ENCODE data around the gene REV3L. TPM values are rescaled to one million over a fixed set of nuclear protein-coding genes. Genes with fewer than 3 reads are reported as not detected.

Gene REV3L
- total RNA-seq, 1 experiment from 2014 or later = 5.7 TPM

GRCh38 chr6:111278731-111279130, 204.3 kb downstream of the REV3L start:
- H3K9me3 Mint-ChIP-seq = peaks cover 37% of the 10 kb centered on the region
- TF ChIP-seq FOXP4 (CRISPR knock-in tag; IDR thresholded peaks at IDR 0.05) (no peak), ZNF263 (CRISPR knock-in tag; IDR thresholded peaks at IDR 0.05; ENCODE audit: low read depth) (no peak), ZNF416 (CRISPR knock-in tag; IDR thresholded peaks at IDR 0.05) (no peak), ZBTB43 (CRISPR knock-in tag; IDR thresholded peaks at IDR 0.05) (no peak), ZNF396 (CRISPR knock-in tag; IDR thresholded peaks at IDR 0.05; ENCODE audit: borderline replicate concordance) (no peak), SP1 (CRISPR knock-in tag; conservative IDR thresholded peaks at IDR 0.05) (no peak), KAT7 (CRISPR knock-in tag; IDR thresholded peaks at IDR 0.05; ENCODE audit: borderline replicate concordance) (no peak), ATF1 (CRISPR knock-in tag; IDR thresholded peaks at IDR 0.05) (no peak), MAX (CRISPR knock-in tag; IDR thresholded peaks at IDR 0.05) (no peak), EMX1 (CRISPR knock-in tag; IDR thresholded peaks at IDR 0.05) (no peak), ZNF671 (CRISPR knock-in tag; IDR thresholded peaks at IDR 0.05) (no peak), SOX15 (CRISPR knock-in tag; IDR thresholded peaks at IDR 0.05) (no peak), NR3C1 (CRISPR knock-in tag; conservative IDR thresholded peaks at IDR 0.05; ENCODE audit: low read depth) (no peak)
- TF ChIP-seq, protein P1, sequence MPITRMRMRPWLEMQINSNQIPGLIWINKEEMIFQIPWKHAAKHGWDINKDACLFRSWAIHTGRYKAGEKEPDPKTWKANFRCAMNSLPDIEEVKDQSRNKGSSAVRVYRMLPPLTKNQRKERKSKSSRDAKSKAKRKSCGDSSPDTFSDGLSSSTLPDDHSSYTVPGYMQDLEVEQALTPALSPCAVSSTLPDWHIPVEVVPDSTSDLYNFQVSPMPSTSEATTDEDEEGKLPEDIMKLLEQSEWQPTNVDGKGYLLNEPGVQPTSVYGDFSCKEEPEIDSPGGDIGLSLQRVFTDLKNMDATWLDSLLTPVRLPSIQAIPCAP (CRISPR knock-in tag; IDR thresholded peaks at IDR 0.05) = no peak
- TF ChIP-seq, protein P2, sequence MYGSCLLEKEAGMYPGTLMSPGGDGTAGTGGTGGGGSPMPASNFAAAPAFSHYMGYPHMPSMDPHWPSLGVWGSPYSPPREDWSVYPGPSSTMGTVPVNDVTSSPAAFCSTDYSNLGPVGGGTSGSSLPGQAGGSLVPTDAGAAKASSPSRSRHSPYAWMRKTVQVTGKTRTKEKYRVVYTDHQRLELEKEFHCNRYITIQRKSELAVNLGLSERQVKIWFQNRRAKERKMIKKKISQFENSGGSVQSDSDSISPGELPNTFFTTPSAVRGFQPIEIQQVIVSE (CRISPR knock-in tag; IDR thresholded peaks at IDR 0.05; ENCODE audit: borderline replicate concordance) = no peak
- TF ChIP-seq, protein P3, sequence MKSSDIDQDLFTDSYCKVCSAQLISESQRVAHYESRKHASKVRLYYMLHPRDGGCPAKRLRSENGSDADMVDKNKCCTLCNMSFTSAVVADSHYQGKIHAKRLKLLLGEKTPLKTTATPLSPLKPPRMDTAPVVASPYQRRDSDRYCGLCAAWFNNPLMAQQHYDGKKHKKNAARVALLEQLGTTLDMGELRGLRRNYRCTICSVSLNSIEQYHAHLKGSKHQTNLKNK (CRISPR knock-in tag; IDR thresholded peaks at IDR 0.05) = no peak
- H3K27ac Mint-ChIP-seq = no peak overlapping the region
- no peaks in the 10 kb centered on the region for H3K27me3 Mint-ChIP-seq (ENCODE audit: low read depth)
- H3K36me3 Mint-ChIP-seq = peaks cover 93% of the 10 kb centered on the region
- DNase-seq (ENCODE audit: low spot score) (no peak), ATAC-seq (no peak)
- ChIA-PET POLR2A (no interaction called here), CTCF (no interaction called here)
- H3K4me3 Mint-ChIP-seq = no peak overlapping the region
- peaks cover 6% of the 10 kb centered on the region for H3K4me1 Mint-ChIP-seq

GRCh38 chr6:111277819-111278218, 205.2 kb downstream of the REV3L start:
- DNase-seq (ENCODE audit: low spot score) (no peak), ATAC-seq (no peak)
- Mint-ChIP-seq H3K4me1 (no peaks in the 10 kb centered on the region), H3K36me3 (peaks cover 93% of the 10 kb centered on the region), H3K4me3 (no peak overlapping the region), H3K9me3 (peaks cover 28% of the 10 kb centered on the region), H3K27ac (no peak overlapping the region), H3K27me3 (ENCODE audit: low read depth) (no peaks in the 10 kb centered on the region)
- ChIA-PET CTCF (interaction anchor here (0.9 kb wide), 1 partner anchor 18 kb away, joined by 3 read pairs; a partner anchor contains a TSS), POLR2A (no interaction called here)
- TF ChIP-seq, protein P4, sequence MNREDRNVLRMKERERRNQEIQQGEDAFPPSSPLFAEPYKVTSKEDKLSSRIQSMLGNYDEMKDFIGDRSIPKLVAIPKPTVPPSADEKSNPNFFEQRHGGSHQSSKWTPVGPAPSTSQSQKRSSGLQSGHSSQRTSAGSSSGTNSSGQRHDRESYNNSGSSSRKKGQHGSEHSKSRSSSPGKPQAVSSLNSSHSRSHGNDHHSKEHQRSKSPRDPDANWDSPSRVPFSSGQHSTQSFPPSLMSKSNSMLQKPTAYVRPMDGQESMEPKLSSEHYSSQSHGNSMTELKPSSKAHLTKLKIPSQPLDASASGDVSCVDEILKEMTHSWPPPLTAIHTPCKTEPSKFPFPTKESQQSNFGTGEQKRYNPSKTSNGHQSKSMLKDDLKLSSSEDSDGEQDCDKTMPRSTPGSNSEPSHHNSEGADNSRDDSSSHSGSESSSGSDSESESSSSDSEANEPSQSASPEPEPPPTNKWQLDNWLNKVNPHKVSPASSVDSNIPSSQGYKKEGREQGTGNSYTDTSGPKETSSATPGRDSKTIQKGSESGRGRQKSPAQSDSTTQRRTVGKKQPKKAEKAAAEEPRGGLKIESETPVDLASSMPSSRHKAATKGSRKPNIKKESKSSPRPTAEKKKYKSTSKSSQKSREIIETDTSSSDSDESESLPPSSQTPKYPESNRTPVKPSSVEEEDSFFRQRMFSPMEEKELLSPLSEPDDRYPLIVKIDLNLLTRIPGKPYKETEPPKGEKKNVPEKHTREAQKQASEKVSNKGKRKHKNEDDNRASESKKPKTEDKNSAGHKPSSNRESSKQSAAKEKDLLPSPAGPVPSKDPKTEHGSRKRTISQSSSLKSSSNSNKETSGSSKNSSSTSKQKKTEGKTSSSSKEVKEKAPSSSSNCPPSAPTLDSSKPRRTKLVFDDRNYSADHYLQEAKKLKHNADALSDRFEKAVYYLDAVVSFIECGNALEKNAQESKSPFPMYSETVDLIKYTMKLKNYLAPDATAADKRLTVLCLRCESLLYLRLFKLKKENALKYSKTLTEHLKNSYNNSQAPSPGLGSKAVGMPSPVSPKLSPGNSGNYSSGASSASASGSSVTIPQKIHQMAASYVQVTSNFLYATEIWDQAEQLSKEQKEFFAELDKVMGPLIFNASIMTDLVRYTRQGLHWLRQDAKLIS (CRISPR knock-in tag; IDR thresholded peaks at IDR 0.05; ENCODE audit: borderline replicate concordance) = no peak
- TF ChIP-seq, protein P2 (CRISPR knock-in tag; IDR thresholded peaks at IDR 0.05; ENCODE audit: borderline replicate concordance) = no peak
- TF ChIP-seq, protein P1 (CRISPR knock-in tag; IDR thresholded peaks at IDR 0.05) = no peak
- TF ChIP-seq, protein P5, sequence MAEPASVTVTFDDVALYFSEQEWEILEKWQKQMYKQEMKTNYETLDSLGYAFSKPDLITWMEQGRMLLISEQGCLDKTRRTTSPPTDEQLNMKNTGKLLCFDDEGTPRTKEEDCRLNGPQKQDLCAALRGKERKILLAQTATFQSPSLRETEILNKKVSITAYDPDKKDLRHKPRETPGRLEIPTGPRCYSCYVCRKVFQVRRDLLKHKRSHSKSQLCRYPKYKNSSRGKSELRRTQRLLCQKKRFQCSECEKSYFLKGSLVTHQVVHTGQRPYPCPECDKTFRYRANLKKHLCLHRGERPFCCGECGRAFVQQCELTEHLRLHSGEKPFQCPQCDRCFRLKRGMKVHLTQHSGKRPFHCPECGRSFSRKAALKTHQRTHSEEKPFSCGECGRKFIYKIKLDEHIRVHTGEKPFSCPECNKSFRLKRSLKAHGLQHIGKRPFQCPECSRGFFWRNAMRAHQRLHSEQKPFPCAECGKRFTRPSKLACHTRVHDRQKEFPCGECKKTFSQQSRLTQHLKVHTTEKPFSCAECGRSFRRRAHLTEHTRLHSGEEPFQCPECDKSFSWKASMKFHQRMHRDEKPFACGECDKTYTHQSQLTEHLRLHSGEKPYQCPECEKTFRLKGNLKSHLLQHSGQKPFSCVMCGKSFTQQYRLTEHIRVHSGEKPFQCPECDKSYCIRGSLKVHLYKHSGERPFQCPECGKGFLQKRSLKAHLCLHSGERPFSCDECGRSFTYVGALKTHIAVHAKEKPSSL (CRISPR knock-in tag; conservative IDR thresholded peaks at IDR 0.05) = no peak
- TF ChIP-seq AR (CRISPR knock-in tag; IDR thresholded peaks at IDR 0.05) = no peak

Measured in WTC11 (cell line).